Measurements from ENCODE around the gene SAMD4B.
A peak's percentile ranks its signal among the peaks of the same experiment; 100 is the strongest.

Gene SAMD4B

GRCh38 chr19:39413272-39413910, 71.2 kb downstream of the SAMD4B start:
- TF ChIP-seq CTCF (IDR thresholded peaks at IDR 0.05; ENCODE audit: low read depth, low read length, missing control alignments): no peak
- peak overlapping the region; percentile 76 for H3K4me3 ChIP-seq (ENCODE audit: low read depth, low read length)
- DNase-seq (ENCODE audit: low read depth): no peak

DNA sequence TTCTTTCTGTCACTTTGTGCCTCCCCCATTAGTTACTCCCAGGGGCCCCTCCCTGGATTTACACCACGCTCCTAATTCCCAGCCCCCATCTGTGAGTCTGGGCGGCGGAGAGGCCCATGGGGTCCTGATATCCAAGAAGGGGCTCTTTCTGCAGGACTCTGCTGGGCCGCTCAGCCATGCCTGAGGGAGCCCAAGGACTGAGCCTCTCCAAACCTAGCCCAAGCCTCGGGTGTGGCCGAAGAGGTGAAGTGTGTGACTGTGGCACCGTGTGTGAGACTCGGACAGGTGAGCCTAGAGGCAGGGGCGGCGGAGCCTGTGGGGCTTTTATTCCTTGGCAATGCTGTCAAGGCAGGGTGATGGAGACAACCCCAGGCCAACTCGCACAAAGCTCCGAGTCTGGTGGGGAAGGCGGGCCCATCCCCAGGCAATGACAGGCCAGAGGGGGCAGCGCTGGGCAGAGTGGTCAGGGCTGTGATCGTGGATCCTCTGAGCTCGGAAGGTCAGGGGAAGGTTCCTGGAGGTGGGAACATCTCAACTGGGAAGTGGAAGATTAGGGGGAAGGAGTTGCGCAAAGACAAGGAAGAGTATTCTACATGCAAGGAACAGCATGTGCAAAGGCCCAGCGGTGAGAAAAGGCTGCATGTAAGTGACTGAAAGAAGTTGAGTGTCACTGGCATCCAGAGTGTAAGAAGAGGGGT, 71.8 kb downstream of the SAMD4B start:
- DNase-seq (ENCODE audit: low read depth): no peak
- peak overlapping the region; percentile 76 for H3K4me3 ChIP-seq (ENCODE audit: low read depth, low read length)

GRCh38 chr19:39415111-39416046, 73.2 kb downstream of the SAMD4B start:
- no peak for TF ChIP-seq CTCF (IDR thresholded peaks at IDR 0.05; ENCODE audit: low read depth, low read length, missing control alignments)
- H3K4me3 ChIP-seq (ENCODE audit: low read depth, low read length): peak overlapping the region; percentile 76; the same call in 1 of the 2 replicates
- DNase-seq (ENCODE audit: low read depth): no peak

More for the DNA sequence above, 71.8 kb downstream of the SAMD4B start:
- TF ChIP-seq CTCF (IDR thresholded peaks at IDR 0.05; ENCODE audit: low read depth, low read length, missing control alignments): peak; percentile 37

GRCh38 chr19:39416152-39417120, 74.2 kb downstream of the SAMD4B start:
- TF ChIP-seq CTCF (IDR thresholded peaks at IDR 0.05; ENCODE audit: low read depth, low read length, missing control alignments): no peak
- no peak for DNase-seq (ENCODE audit: low read depth)
- no peak overlapping the region for H3K4me3 ChIP-seq (ENCODE audit: low read depth, low read length)

DNA sequence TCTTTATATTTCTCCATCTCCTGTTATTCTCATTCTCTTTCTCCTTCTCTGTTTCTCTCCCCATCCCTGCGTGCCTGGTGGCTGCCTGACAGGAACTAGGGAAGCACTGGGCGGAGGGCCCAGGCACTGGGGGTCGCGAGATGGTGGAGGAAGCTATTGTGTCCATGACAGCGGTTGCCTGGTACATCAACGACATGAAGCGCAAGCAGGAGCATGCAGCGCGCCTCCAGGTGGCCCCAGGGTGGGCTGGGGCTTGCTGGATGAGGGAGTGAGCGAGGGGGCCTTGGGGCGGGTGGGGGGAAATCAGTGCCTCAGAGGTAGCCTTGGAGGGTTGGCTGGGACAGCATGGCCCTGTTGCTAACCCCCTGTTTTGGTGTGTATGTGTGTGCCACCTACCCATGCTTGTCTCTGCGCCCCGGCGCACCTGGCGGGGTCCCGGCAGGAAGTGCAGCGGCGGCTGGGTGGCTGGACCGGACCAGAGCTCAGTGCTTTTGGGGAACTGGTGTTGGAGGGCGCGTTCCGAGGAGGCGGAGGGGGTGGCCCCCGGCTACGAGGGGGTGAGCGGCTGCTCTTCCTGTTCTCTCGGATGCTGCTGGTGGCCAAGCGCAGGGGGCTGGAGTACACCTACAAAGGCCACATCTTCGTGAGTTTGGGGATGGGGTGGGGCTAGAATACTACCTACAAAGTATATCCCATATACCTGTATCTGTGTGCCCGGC, 75.4 kb downstream of the SAMD4B start:
- no peak for DNase-seq (ENCODE audit: low read depth)
- no peak for TF ChIP-seq CTCF (IDR thresholded peaks at IDR 0.05; ENCODE audit: low read depth, low read length, missing control alignments)
- H3K4me3 ChIP-seq (ENCODE audit: low read depth, low read length): no peak overlapping the region

Data from GM12864 (cell line).